Measurements from ENCODE around the gene RGR.

Gene RGR

GRCh38 chr10:84244651-84245270 lies at the start of gene RGR:
Gene RGR (plus strand): TSS chr10:84245053. CDS start chr10:84245091, 38 bp downstream.
- no peak for DNase-seq (ENCODE audit: low spot score)

GRCh38 chr10:84196083-84196482 lies 48.8 kb upstream of the RGR start:
- no peak for DNase-seq (ENCODE audit: low spot score)

- DNase-seq (ENCODE audit: low spot score) = no peak
These were observed 47.9 kb upstream of the RGR start for GRCh38 chr10:84196941-84197340.

- no peak for DNase-seq (ENCODE audit: low spot score)
These were observed 47.2 kb upstream of the RGR start for GRCh38 chr10:84197643-84198042.

GRCh38 chr10:84198206-84198915 lies 46.5 kb upstream of the RGR start:
- no peak for DNase-seq (ENCODE audit: low spot score)

- DNase-seq (ENCODE audit: low spot score) = no peak
These were observed 44.2 kb upstream of the RGR start for GRCh38 chr10:84200537-84201243.

- no peak for DNase-seq (ENCODE audit: low spot score)
These were observed 43.6 kb upstream of the RGR start for GRCh38 chr10:84201244-84201606.

- DNase-seq (ENCODE audit: low spot score) = no peak
These were observed 43.2 kb upstream of the RGR start for GRCh38 chr10:84201682-84202081.

GRCh38 chr10:84202349-84202748 lies 42.5 kb upstream of the RGR start:
- no peak for DNase-seq (ENCODE audit: low spot score)

- no peak for DNase-seq (ENCODE audit: low spot score)
These were observed 40.7 kb upstream of the RGR start for GRCh38 chr10:84204122-84204521.

- DNase-seq (ENCODE audit: low spot score) = no peak
These were observed 40.2 kb upstream of the RGR start for GRCh38 chr10:84204610-84205009.

GRCh38 chr10:84205049-84205852 lies 39.6 kb upstream of the RGR start:
- DNase-seq (ENCODE audit: low spot score) = peak; percentile 63

GRCh38 chr10:84205853-84206525 lies 38.9 kb upstream of the RGR start:
- DNase-seq (ENCODE audit: low spot score) = no peak

- no peak for DNase-seq (ENCODE audit: low spot score)
These were observed 36.8 kb upstream of the RGR start for GRCh38 chr10:84208023-84208422.

- DNase-seq (ENCODE audit: low spot score) = no peak
These were observed 33.3 kb upstream of the RGR start for GRCh38 chr10:84211566-84211965.

- DNase-seq (ENCODE audit: low spot score) = no peak
These were observed 32.8 kb upstream of the RGR start for GRCh38 chr10:84212014-84212413.

GRCh38 chr10:84213076-84213475 lies 31.8 kb upstream of the RGR start:
- DNase-seq (ENCODE audit: low spot score) = no peak

GRCh38 chr10:84214046-84214572 lies 30.7 kb upstream of the RGR start:
- no peak for DNase-seq (ENCODE audit: low spot score)

GRCh38 chr10:84214612-84215235 lies 30.1 kb upstream of the RGR start:
- no peak for DNase-seq (ENCODE audit: low spot score)

- no peak for DNase-seq (ENCODE audit: low spot score)
These were observed 28.0 kb upstream of the RGR start for GRCh38 chr10:84216834-84217233.

GRCh38 chr10:84217746-84218145 lies 27.1 kb upstream of the RGR start:
- no peak for DNase-seq (ENCODE audit: low spot score)

Measured in hepatic stellate cell (primary cell).